Nephron (organoid): ENCODE data around the gene DHX57.

Experiments
- H3K27ac Mint-ChIP-seq, 3 experiments: 2 replicates each; pipeline ENCODE4 v1.8.0; 2020; ENCODE audit warnings: mixed read lengths in 3 of 3, mild to moderate bottlenecking in 2 of 3, moderate library complexity in 1 of 3
- H3K27me3 Mint-ChIP-seq: 2 replicates; pipeline ENCODE4 v1.8.0; 2021; ENCODE audit warnings: low read depth, mild to moderate bottlenecking, moderate library complexity, mixed read lengths
- H3K36me3 Mint-ChIP-seq: 2 replicates; pipeline ENCODE4 v1.8.0; 2020; ENCODE audit warnings: low read depth, mixed read lengths
- H3K4me1 Mint-ChIP-seq: 2 replicates; pipeline ENCODE4 v1.8.0; 2020; ENCODE audit warnings: mixed read lengths
- H3K4me3 Mint-ChIP-seq, 3 experiments: 2 replicates each; pipeline ENCODE4 v1.8.0; 2020; ENCODE audit warnings: mild to moderate bottlenecking in 3 of 3, mixed read lengths in 3 of 3, moderate library complexity in 2 of 3
- H3K9me3 Mint-ChIP-seq: 2 replicates; pipeline ENCODE4 v1.8.0; 2020; ENCODE audit warnings: mixed read lengths
- CTCF ChIP-seq, 3 experiments: fragments of 200-600 bp; sonication (generic); IDR thresholded peaks; one replicate each; pipeline ENCODE4 v1.5.0; 2021; ENCODE audit warnings: antibody characterized with exemption in 3 of 3; ENCODE audit not compliant: unreplicated experiment in 3 of 3

Gene DHX57

GRCh38 chr2:38778687-38779082 lies 97.0 kb downstream of the DHX57 start:
- peaks cover 12% of the 10 kb centered on the region for H3K4me1 Mint-ChIP-seq
- TF ChIP-seq CTCF (IDR thresholded peaks at IDR 0.05; ENCODE audit: unreplicated experiment in 3 of 3) = no peak
- peaks cover 12% of the 10 kb centered on the region for H3K36me3 Mint-ChIP-seq
- H3K4me3 Mint-ChIP-seq = peak overlapping the region; percentile 97 to 99 (median 99)
- H3K9me3 Mint-ChIP-seq = no peaks in the 10 kb centered on the region
- H3K27me3 Mint-ChIP-seq = peaks cover 3% of the 10 kb centered on the region
- H3K27ac Mint-ChIP-seq = peak overlapping the region; percentile 95 to 98 (median 97)

- peaks cover 3% of the 10 kb centered on the region for H3K27me3 Mint-ChIP-seq
- peaks cover 4% of the 10 kb centered on the region for H3K36me3 Mint-ChIP-seq
- peak overlapping the region in 1 of 3 experiments; percentile 60 for H3K27ac Mint-ChIP-seq
Measured at GRCh38 chr2:38776531-38776930, 99.2 kb downstream of the DHX57 start.

GRCh38 chr2:38775921-38776225 lies 99.9 kb downstream of the DHX57 start:
- Mint-ChIP-seq H3K27ac (peak overlapping the region in 1 of 3 experiments; percentile 60), H3K9me3 (no peaks in the 10 kb centered on the region), H3K4me1 (peaks cover 12% of the 10 kb centered on the region), H3K4me3 (peak overlapping the region; percentile 52 to 82 (median 77)), H3K27me3 (peaks cover 3% of the 10 kb centered on the region), H3K36me3 (no peaks in the 10 kb centered on the region)
- TF ChIP-seq CTCF (IDR thresholded peaks at IDR 0.05; ENCODE audit: unreplicated experiment in 3 of 3) = no peak

More at GRCh38 chr2:38776531-38776930, 99.2 kb downstream of the DHX57 start:
- TF ChIP-seq CTCF (IDR thresholded peaks at IDR 0.05; ENCODE audit: unreplicated experiment in 3 of 3) = no peak
- H3K4me3 Mint-ChIP-seq = peak overlapping the region; percentile 52 to 82 (median 77)
- no peaks in the 10 kb centered on the region for H3K9me3 Mint-ChIP-seq
- peaks cover 12% of the 10 kb centered on the region for H3K4me1 Mint-ChIP-seq

DNA sequence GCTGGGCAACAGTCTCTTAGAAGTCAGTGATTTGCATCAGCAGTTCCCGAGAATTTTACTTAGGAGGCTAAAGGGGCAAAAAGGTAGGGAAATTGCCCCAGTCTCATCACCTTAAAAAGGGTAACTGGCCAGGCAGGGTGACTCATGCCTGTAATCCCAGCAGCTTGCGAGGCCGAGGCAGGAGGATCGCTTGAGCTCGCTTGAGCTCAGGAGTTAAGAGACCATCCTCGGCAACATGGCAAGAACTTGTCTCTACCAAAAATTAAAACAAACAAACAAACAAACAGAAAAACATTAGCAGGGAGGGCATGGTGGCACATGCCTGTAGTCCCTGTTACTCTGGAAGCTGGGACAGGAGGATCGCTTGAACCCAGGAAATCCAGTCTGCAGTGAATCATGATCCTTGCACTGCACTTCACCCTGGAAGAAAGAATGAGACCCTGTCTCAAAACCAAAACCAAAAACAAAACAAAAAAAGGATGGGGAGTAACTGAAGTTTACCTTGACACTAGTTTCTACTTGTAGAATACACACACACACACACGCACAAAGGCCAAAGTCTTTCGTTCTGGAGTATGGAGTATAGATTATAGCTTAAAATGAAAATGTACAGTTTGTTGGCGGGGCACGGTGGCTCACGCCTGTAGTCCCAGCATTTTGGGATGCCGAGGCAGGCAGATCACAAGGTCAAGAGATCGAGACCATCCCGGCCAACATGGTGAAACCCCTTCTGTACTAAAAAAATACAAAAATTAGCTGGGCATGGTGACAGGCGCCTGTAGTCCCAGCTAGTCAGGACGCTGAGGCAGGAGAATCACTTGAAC lies 100.4 kb downstream of the DHX57 start:
- Mint-ChIP-seq H3K4me1 (peaks cover 12% of the 10 kb centered on the region), H3K36me3 (no peaks in the 10 kb centered on the region), H3K9me3 (no peaks in the 10 kb centered on the region)

GRCh38 chr2:38771632-38772031 lies 104.1 kb downstream of the DHX57 start:
- Mint-ChIP-seq H3K27ac (no peak overlapping the region), H3K4me1 (no peaks in the 10 kb centered on the region), H3K4me3 (no peak overlapping the region), H3K9me3 (no peaks in the 10 kb centered on the region), H3K36me3 (no peaks in the 10 kb centered on the region), H3K27me3 (no peaks in the 10 kb centered on the region)
- no peak for TF ChIP-seq CTCF (IDR thresholded peaks at IDR 0.05; ENCODE audit: unreplicated experiment in 3 of 3)

More for the DNA sequence above, 100.4 kb downstream of the DHX57 start:
- no peak overlapping the region for H3K27ac Mint-ChIP-seq
- H3K27me3 Mint-ChIP-seq = peaks cover 3% of the 10 kb centered on the region
- TF ChIP-seq CTCF (IDR thresholded peaks at IDR 0.05; ENCODE audit: unreplicated experiment in 3 of 3) = no peak
- H3K4me3 Mint-ChIP-seq = peak overlapping the region; percentile 7 to 59 (median 8)

GRCh38 chr2:38765551-38765950 lies 110.2 kb downstream of the DHX57 start:
- Mint-ChIP-seq H3K27me3 (no peaks in the 10 kb centered on the region), H3K4me1 (no peaks in the 10 kb centered on the region), H3K4me3 (no peak overlapping the region), H3K36me3 (no peaks in the 10 kb centered on the region), H3K9me3 (no peaks in the 10 kb centered on the region), H3K27ac (no peak overlapping the region)
- no peak for TF ChIP-seq CTCF (IDR thresholded peaks at IDR 0.05; ENCODE audit: unreplicated experiment in 3 of 3)
